ENCODE results near the gene APOL6.

DNA sequence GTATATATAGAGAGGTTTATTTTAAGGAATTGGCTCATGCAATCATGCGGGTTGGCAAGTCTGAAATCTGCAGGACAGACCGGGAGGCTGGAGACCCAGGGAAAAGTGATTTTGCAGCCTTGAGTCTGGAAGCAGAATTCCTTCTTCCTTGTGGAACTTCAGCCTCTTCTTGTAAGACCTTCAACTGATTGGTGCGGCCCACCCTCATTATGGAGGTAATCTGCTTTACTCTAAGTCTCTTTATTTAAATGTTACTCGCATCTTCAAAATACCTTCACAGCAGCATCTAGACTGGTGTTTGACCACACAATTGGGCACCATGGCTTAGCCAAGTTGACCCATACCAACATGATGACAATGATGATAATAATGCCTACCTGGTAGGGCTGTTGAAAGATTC is 48.9 kb upstream of the APOL6 start:
- no peak for TF ChIP-seq CREB1 (IDR thresholded peaks at IDR 0.05; ENCODE audit: low read depth)
- TF ChIP-seq POLR2A (IDR thresholded peaks at IDR 0.05; ENCODE audit: low read depth, low read length) = no peak
- no peak for TF ChIP-seq CTCF (IDR thresholded peaks at IDR 0.05 in 2 of 3, conservative IDR thresholded peaks at IDR 0.05 in 1 of 3; ENCODE audit: control insufficient read depth in 2 of 3, extremely low read depth in 1 of 3, insufficient read depth in 1 of 3, low read depth in 3 of 3, low read length in 3 of 3)
- no peak for TF ChIP-seq ETV6 (conservative IDR thresholded peaks at IDR 0.05 in 1 of 2, IDR thresholded peaks at IDR 0.05 in 1 of 2; ENCODE audit: borderline replicate concordance in 1 of 2, low read depth in 1 of 2)
- TF ChIP-seq SREBF1 (IDR thresholded peaks at IDR 0.05; ENCODE audit: low read length) = no peak
- no peak for TF ChIP-seq CHD4 (IDR thresholded peaks at IDR 0.05)
- TF ChIP-seq JUNB (IDR thresholded peaks at IDR 0.05) = no peak
- TF ChIP-seq KDM1A (IDR thresholded peaks at IDR 0.05; ENCODE audit: borderline replicate concordance) = no peak
